ENCODE data around the gene SSMEM1.

Gene SSMEM1

GRCh38 chr7:130256704-130257103, 49.0 kb downstream of the SSMEM1 start:
- Mint-ChIP-seq H3K36me3 (no peaks in the 10 kb centered on the region), H3K4me3 (no peak overlapping the region), H3K4me1 (ENCODE audit: low read depth) (no peaks in the 10 kb centered on the region), H3K9me3 (ENCODE audit: low read depth) (peaks cover 4% of the 10 kb centered on the region), H3K27me3 (no peaks in the 10 kb centered on the region), H3K27ac (no peak overlapping the region)

GRCh38 chr7:130258494-130259078, 50.9 kb downstream of the SSMEM1 start:
- peaks cover 2% of the 10 kb centered on the region for H3K9me3 Mint-ChIP-seq (ENCODE audit: low read depth)
- H3K27ac Mint-ChIP-seq = no peak overlapping the region
- H3K36me3 Mint-ChIP-seq = no peaks in the 10 kb centered on the region
- no peaks in the 10 kb centered on the region for H3K27me3 Mint-ChIP-seq
- no peak overlapping the region for H3K4me3 Mint-ChIP-seq
- H3K4me1 Mint-ChIP-seq (ENCODE audit: low read depth) = peaks cover 6% of the 10 kb centered on the region

GRCh38 chr7:130262448-130262847, 54.8 kb downstream of the SSMEM1 start:
- Mint-ChIP-seq H3K4me3 (no peak overlapping the region), H3K36me3 (no peaks in the 10 kb centered on the region), H3K4me1 (ENCODE audit: low read depth) (peaks cover 8% of the 10 kb centered on the region), H3K9me3 (ENCODE audit: low read depth) (no peaks in the 10 kb centered on the region), H3K27me3 (no peaks in the 10 kb centered on the region), H3K27ac (no peak overlapping the region)

GRCh38 chr7:130263130-130263529, 55.5 kb downstream of the SSMEM1 start:
- H3K27me3 Mint-ChIP-seq = no peaks in the 10 kb centered on the region
- H3K4me1 Mint-ChIP-seq (ENCODE audit: low read depth) = peaks cover 8% of the 10 kb centered on the region
- H3K36me3 Mint-ChIP-seq = no peaks in the 10 kb centered on the region
- no peak overlapping the region for H3K4me3 Mint-ChIP-seq
- no peaks in the 10 kb centered on the region for H3K9me3 Mint-ChIP-seq (ENCODE audit: low read depth)
- no peak overlapping the region for H3K27ac Mint-ChIP-seq

Measured in activated naive CD8-positive, alpha-beta T cell (primary cell).